ENCODE results near the gene CD163.
"Not testable (repeated sequence)": the region's sequence is repeated elsewhere in the genome, so short reads cannot be mapped to it uniquely, and the experiment has no call there.

CD163 gene

DNA sequence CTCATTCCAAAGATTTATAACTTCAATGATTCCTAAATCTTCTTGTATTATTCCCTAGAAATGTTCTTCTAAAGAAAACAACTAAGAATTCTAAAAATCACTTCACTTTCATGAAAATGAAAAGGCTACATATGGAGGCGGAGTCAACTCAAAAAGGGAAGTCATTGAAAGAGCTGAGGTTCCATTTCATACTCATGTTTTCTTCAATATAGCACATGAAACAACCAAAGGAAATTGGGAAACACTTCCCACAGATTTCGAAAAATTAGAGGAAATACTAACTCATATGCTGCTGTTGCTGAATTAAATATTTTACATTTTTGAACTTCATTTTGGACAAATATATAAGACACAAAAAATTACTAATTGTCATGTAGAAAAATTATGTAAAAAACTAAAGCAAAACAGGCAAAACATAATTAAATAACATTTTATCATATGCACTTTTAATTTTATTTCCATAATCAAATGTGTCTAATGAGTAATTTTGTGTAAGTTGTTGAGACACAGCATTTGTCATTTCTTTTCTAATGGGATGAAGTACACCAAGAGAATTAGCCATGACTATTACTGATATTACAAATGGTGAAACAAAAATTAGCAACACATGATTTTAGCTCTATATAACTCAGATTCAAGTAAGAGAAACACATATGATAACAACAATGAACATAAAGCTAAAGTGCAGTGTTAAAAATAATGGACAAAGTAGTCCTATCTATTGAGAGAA is at the start of gene CD163:
TSS of gene CD163 (minus strand) at position 92 of the 730 bp plus-strand sequence. CDS start at position 5, 87 bp downstream.
- H3K4me3 ChIP-seq (ENCODE audit: low read depth, low read length): no peak within 1 kb of the TSS

DNA sequence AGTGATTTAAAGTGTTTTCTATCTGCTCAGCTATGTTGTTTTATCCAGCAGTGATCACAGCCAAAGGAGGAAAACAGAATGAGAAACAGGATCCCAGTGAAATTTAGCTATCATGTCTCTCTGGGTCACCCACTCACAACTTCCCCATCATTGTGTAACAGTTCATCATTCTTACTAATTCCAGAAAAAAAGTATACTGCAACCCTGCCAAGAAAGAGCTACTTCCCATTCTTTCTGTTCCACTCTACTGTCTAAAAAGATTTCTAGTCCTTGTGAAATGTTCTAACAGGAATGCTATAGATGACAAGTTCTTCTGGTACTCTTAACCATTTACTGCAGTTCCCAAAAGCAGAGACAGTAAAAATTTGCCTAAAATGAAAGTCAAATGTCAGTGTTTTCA is 39.2 kb upstream of the CD163 start:
- no peak overlapping the region for H3K4me3 ChIP-seq (ENCODE audit: low read depth, low read length)

DNA sequence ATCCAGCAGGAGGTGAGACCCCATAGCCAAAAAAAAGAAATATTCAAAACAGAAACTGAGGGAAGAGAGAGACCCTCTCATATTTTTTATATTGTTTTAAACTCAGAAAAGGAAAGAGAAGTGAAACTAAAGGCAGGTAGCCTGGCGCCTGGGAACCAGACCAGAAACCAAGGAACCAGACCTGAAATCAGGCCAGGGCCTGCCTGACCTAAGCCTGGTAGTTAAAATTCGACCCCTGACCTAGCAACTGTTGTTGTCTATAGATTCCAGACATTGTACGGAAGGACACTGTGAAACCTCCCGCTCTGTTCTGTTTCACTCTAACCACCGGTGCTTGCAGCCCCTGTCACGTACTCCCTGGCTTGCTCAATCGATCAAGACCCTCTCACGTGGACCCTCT is 38.5 kb upstream of the CD163 start:
- H3K4me3 ChIP-seq (ENCODE audit: low read depth, low read length): no peak overlapping the region

DNA sequence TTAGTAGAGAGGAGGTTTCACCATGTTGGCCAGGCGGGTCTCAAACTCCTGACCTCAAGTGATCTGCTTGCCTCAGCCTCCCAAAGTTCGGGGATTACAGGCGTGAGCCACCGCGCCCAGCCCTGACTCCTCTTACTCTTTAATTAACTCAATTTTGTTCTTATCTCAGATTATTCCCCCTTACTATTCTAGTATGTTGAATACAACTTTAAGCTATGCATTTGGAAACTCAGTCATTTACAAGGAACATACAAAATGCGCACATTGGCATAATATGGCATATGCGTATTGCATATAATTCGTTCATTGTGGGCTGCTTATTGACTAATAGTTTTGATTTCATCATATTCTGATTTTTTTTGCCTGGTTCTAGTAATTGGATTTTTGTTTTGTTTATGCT is 10.8 kb upstream of the CD163 start:
- no peak overlapping the region for H3K4me3 ChIP-seq (ENCODE audit: low read depth, low read length)

DNA sequence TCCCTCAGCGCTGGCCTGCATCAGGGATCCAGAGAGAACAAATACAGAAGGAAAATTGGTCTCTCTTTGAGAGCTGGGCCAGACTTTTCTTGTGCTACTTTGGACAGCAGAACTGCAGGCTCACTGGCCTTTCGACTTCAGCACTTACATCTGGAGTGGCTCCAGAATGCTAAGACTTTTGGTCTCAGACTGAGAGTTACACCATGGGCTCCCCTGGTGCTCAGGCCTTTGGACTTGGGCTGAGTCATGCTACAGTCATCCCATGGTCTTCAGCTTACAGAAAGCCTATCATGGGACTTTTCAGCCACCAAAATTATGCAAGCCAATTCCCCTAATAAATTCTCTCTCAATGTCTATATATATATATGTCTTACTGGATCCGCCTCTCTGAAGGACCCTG is 9.0 kb upstream of the CD163 start:
- no peak overlapping the region for H3K4me3 ChIP-seq (ENCODE audit: low read depth, low read length)

DNA sequence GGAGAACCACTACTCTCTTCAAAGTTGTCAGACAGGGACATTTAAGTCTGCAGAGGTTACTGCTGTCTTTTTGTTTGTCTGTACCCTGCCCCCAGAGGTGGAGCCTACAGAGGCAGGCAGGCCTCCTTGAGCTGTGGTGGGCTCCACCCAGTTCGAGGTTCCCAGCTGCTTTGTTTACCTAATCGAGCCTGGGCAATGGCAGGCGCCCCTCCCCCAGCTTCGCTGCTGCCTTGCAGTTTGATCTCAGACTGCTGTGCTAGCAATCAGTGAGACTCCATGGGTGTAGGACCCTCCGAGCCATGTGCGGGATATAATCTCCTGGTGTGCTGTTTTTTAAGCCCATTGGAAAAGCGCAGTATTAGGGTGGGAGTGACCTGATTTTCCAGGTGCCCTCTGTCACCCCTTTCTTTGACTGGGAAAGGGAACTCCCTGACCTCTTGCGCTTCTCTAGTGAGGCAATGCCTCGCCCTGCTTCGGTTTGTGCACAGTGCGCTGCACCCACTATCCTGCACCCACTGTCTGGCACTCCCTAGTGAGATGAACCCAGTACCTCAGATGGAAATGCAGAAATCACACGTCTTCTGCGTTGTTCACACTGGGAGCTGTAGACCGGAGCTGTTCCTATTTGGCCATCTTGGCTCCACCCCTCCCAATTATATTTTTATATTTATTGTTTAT is 6.4 kb upstream of the CD163 start:
- not testable (repeated sequence) for H3K4me3 ChIP-seq (ENCODE audit: low read depth, low read length)

DNA sequence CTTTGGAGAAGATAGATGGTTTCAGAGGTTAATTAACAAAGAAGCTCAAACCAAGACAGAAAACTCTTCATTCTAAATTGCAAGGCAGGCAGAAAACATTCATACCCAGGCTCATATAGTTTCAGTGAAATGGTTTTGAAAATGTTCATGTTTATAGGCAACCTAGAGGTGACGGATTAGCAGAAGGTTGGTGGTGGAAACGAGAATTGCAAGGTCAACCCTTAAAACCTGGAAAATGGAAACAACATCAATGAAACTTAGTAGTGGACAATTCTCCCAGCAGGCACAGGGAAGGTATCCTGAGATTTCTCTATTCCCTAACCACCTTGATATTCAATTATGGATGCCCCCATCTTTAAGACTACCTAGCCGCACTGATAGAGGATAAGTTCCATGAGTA is 965 bp downstream of the CD163 start:
- no peak overlapping the region for H3K4me3 ChIP-seq (ENCODE audit: low read depth, low read length)

DNA sequence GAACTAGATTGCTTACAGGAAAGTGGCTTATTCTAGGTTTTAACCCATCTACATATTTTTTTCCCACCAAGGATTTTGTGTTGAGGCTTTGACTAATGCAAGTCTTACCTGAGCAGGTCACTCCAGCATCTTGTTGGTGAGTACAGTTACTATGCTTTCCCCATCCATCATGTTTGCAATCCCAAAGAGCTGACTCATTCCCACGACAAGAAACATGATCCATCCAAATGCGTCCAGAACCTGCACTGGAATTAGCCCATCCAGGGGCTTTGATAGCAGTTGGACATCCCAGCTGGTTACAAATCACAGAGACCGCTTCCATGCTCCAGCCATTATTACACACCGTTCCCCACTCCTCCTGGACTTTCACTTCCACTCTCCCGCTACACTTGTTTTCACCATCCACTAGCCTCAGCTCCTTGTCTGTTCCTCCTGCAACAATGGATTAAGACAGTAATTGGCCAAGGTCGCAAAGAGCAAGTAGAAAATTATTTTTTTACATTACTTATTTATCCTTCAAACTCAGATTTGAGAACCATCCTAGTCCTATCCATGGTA is 2.5 kb downstream of the CD163 start:
- no peak overlapping the region for H3K4me3 ChIP-seq (ENCODE audit: low read depth, low read length)

DNA sequence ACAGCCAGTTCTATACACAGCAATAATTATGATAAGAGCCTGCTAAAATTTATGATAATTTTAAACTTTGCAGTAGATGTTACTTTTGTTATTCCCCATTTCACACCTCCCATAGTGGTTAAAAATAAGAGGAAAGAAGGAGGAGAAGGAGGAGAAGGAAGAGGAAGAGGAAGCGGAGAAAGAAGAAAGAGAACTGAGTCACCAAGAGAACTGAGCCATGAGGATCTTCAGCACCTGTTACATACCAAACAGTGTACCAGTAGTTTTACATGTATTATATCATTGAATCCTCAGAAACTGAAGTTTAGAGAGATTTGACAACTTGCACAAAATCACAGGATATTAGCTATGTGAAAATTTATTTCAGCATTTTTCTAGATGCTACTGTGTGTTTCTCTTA is 3.9 kb downstream of the CD163 start:
- H3K4me3 ChIP-seq (ENCODE audit: low read depth, low read length): no peak overlapping the region

DNA sequence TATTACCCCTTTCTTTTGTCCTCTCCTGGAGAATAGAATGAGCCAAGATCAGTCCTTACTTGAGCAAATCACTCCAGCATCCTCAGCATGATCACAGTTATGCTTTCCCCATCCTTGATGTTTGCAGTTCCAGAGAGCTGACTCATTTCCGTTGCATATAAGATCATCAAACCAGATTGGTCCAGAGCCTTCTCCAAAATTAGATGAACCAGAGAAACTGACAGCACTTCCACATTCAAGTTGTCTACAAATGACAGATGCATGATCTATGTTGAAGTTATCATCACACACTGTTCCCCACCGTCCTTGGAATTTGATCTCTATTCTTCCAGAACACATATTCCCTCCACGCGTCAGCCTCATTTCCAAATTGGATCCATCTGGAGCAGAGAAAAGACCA is 4.8 kb downstream of the CD163 start:
- no peak overlapping the region for H3K4me3 ChIP-seq (ENCODE audit: low read depth, low read length)

DNA sequence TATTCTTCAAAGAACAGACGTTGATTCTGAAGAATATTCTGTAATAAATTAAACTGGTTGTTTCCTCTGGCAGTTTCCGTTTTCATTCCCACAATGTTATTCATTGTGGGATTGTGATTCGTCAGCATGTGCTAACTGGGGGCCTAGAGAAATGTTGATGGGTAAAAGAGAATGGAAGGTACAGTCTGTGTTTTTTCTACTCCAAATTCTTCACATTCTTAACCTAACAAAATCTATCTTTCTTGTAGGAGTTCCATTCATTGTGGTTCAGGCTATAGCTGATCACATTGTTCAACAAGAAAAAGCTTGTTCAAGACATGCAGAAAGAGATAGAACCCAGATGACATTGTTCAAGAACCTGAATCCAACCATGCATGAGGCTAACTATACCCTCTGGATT is 5.9 kb downstream of the CD163 start:
- no peak overlapping the region for H3K4me3 ChIP-seq (ENCODE audit: low read depth, low read length)

DNA sequence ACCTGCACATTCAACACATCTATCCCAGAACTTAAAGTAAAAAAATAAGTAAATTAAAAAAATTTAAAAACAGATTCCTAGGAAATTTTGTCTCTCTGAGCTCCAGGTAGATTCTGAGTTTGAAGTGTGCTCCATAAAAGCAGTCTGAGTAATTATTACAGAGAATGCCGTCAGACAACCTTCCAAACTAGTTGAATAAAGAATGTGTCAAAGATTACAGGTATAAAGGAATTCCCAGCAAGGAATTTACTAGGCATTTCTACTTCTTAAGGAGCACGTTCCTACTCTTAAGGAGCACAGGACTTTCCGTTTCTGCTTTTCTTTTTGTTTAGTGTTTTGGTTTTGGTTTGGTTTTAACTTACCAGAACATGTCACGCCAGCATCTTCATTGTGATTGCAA is 7.1 kb downstream of the CD163 start:
- H3K4me3 ChIP-seq (ENCODE audit: low read depth, low read length): no peak overlapping the region

DNA sequence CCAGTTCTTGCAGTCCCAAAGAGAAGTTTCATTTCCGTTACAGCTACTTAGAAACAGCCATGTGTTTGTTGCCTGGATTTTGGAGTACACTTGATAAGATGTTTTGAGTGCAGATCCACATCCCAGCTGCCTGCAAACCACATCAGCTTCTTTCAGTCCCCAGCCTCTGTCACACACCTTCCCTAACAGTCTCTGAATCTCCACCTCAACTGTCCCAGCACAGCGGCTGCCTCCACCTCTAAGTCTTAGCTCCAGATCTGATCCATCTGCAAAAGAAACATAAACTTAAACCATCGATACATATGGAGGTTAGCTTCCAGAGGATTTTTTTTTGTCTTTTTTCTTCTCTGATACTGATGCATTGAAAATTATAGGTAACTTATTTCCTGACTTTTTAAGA is 8.4 kb downstream of the CD163 start:
- no peak overlapping the region for H3K4me3 ChIP-seq (ENCODE audit: low read depth, low read length)

DNA sequence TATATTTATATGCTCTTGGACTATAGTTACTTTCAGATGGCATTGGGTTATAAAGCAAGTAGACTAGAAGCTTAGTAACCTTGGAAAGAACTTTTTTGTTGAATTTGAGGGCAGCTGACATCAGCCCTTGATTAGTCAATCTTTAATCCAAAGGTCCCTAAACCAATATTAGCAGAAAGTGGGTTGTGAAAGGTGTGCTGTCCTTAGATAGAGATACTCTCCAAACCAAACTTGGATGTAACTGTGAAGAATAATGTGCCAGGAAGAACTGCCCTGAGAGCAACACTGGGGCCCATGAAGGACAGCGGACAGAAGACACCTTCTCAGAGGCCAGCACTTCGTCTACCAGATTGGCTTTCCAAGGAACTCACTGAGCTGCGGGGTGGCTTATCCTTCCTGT is 10.6 kb downstream of the CD163 start:
- H3K4me3 ChIP-seq (ENCODE audit: low read depth, low read length): no peak overlapping the region

DNA sequence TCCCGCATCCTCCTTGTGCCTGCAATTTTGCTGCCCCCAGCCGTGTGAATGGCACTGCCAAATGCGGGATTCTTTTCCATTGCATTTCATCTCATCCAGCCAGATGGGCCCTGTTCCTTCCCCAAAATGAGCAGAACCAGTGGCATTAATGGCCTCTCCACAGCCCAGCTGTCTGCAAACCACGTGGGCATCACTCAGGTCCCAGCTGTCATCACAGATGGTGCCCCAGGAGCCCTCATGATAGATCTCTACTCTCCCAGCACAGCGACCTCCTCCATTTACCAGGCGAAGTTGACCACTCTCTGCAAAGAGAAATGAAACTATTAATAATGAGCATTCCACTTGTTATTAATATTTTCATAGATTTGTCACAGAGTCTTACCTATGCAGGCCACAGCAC is 17.1 kb downstream of the CD163 start:
- H3K4me3 ChIP-seq (ENCODE audit: low read depth, low read length): no peak overlapping the region

DNA sequence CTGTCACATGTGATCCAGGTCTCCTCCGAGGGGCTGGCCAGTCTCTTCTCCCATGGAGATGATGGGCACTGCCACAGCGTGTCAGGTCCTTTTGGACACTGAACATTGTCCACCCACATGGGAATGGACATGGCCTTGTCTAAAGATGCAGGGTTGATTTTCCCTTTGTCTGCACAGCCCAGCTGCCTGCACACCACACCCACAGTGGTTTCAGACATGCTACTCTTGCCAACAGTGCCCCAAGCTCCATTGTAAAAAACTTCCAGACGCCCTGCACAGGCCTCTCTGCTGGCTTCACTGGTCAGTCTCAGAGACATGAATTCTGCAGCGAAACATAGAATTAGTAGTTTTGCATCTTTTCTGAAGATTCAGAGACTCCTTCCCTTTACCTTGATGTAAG is 18.5 kb downstream of the CD163 start:
- H3K4me3 ChIP-seq (ENCODE audit: low read depth, low read length): no peak overlapping the region

DNA sequence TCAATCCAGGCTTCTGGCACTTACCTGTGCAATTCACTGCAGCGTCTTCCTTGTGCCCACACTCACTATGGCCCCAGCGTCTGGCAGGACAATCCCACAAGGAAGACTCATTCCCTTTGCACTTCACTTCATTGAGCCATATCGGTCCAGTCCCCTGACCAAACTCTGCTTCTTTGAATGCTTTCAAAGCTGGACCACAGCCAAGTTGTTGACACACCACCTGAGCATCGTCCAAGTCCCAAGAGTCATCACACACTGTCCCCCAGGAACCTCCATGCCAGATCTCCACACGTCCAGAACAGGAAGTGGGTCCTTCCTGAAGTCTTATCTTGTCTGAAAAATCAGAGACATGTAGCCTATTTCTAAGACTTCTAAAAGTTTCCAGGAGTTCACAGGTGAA is 20.2 kb downstream of the CD163 start:
- H3K4me3 ChIP-seq (ENCODE audit: low read depth, low read length): no peak overlapping the region

DNA sequence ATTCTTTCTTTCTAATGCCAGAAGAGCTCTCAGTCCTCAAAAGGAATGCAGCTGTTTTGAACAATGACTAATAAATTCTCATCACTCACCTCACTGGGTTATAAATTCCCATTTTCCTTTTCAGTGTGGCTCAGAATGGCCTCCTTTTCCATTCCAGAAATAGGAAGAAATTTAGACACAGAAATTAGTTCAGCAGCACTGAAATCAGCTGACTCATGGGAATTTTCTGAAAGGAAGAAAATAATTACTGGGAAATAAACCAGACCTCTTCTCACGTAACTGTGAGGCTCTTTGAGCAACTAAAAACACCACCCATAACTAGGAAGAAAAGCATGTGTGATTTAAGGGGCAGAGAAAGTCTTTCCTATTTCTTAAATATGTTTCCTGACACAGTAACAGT is 23.8 kb downstream of the CD163 start:
- no peak overlapping the region for H3K4me3 ChIP-seq (ENCODE audit: low read depth, low read length)

DNA sequence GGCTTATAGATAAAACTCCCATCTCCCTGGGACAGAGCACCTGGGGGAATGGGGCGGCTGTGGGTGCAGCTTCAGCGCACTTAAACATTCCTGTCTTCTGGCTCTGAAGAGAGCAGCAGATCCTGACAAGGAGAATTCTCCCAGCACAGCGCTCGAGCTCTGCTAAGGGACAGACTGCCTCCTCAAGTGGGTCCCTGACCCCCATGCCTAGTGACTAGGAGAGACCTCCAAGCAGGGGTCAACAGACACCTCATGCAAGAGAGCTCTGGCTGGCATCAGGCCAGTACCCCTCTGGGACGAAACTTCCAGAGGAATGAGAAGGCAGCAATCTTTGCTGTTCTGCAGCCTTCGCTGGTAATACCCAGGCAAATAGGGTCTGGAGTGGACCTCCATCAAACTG is 31.5 kb downstream of the CD163 start:
- H3K4me3 ChIP-seq (ENCODE audit: low read depth, low read length): no peak overlapping the region

DNA sequence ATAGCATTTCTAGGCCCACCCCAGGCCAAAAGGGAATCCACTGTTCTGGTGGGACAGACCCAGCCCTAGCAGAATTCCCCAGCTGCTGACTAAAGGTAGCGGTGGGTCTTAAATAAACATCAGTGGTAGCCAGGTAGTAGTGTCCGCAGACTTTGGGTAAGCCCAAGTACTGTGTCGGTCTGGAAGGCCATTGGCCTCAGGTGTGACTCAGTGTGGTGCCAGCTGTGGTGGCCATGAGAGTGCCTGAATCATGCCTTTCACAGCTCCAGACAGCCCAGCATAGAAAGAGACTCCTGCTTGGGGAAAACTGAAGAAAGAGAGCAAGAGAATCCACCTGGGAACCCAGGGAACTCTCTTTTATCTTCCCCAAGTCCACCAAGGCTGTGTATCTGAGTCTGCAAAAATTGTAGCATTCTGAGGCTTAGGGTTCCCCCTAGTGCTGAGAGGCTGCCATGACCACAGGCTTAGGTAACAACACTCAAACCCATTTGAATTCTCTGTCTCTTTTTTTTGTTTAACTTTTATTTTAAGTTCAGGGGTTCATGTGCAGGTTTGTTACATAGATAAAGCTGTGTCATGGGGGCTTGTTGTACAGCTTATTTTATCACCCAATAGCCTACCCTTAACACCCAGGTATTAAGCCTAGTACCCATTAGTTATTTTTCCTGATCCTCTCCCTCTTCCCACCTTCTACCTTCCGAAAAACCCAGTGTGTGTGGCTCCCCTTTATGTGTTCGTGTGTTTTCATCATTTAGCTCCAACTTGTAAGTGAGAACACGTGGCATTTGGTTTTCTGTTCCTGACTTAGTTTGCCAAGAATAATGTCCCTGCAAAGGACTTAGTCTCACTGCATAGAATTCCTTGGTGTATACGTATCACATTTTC is 43.0 kb downstream of the CD163 start:
- no peak overlapping the region for H3K4me3 ChIP-seq (ENCODE audit: low read depth, low read length)

DNA sequence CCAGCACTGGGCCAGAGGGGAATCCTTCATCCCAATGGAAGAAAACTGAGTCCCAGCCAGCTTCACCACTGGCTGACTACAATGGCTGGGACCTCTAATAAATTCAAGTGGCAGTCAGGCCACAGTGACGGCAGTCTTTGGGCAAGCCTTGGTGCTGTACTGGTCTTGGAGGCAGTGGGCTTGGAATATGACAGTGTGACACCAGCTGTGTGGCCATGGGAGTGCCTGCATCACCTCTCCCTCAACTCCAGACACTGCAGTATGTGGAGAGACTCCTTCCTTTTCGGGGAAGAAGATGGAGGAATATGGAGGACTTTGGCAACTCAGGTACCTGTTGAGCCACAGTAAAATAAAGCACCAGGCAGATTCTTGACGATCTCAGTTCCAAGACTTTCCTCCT is 43.6 kb downstream of the CD163 start:
- H3K4me3 ChIP-seq (ENCODE audit: low read depth, low read length): no peak overlapping the region

DNA sequence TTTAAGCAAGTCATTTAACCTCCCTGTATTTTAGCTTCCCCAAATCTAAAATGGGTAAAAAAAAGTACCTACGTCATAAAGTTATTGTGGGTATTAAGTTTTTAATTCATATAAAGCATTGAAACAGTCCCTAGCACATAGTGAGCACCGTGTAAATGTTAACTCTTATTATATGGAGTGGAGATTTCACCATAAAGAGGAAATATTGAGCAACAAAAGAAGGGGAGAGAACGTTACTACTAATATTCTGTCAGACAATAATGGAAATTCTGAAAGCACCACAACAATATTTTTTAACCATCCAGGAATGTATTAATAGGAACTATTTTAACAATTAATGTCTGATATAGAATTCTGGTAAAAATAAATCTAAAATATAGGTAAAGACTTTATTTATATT is 51.8 kb downstream of the CD163 start:
- H3K4me3 ChIP-seq (ENCODE audit: low read depth, low read length): no peak overlapping the region

Data from iPS-11a (cell line).